ENCODE data around the gene MYOF.
A peak's percentile ranks its signal among the peaks of the same experiment; 100 is the strongest.
"Not testable (repeated sequence)": the region's sequence is repeated elsewhere in the genome, so short reads cannot be mapped to it uniquely, and the experiment has no call there.

The MYOF gene

DNA sequence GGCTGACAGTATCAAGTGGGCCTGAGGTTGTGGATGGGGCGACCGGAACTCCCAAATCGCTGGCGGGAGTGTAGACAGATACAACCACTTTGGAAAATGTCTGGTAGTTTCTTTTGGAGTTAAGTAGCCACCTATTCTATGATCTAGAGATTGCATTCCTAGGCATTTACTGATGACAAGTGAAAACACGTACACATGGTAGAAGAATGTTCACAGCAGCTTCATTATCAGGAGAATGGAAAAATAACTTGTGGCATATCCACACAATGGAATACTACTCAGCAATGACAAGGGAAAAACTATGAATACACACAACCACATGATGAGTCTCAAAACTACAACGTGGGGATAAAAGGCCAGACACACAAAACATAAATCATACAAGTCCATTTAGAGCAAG is 146.0 kb downstream of the MYOF start:
- DNase-seq: no peak

DNA sequence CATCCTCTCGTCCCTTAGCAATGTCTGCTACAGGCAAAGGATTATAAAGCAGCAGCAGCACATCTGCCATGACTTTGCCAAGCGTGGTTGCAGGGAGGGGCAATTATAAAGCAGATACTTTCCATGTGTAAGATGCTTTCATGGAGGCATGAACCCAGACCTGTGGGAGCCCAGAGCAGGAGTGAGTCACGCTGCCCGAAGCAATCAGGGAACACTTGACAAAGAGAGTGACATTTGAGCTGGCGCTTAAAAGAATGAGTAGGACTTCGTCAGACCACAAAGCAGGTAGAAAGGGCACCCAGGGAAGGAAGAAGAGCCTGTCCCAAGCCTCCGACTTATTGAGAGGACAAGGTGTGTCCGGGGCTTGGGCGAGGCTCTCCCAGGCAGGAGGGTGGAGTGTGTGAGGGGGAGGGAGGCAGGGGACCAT is 147.2 kb downstream of the MYOF start:
- no peak for DNase-seq

DNA sequence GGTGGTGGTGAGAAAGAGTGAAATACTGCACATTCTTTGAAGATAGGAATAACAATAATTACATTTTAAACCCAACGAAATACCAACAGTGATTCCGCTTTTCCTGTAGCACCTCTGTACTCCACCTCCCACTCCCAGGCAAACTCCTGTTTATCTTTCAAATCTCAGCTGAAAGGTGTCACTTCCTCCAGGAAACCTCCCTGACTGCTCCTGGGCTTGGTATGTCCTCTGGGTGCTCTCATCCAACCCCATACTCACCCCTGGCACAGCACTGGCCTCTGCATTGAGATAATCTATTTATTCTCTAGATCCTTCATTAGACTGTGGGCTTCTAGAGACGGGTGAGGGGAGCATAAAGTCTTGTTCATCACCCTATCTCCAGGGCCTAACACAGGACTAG is 148.0 kb downstream of the MYOF start:
- no peak for DNase-seq

DNA sequence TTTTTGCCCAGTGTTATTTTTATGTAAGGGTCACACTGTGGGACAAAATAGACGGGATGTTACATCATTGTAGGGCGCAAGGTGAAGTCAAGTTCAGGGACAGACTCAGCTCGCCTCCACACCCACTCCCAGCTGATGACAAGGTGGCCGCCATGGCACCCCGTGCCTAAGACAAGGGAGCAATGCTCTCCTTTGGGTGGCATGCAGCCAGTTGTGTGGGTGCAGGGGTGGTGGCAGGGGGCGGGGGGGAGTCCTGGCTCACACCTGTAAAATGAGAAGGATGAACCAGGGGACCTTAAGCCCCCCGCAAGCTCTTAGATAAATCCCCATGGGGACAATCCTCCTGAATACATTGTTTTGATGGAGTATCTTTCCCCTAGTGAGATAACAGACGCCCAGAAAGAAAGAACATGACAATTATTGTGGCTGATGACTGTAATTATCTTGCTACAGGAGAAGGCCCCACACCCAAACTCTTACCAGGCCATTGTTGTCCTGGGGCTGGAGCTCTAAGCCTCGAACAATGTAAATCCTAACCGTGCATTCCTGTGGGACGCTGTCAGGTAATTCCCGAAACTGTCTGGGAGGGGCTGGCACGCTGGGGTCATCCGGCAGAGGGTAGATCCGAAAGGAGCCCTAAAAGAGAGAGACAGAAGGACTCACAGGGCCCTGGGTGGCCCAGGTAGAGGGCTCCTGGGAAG is 148.7 kb downstream of the MYOF start:
- no peak for DNase-seq

DNA sequence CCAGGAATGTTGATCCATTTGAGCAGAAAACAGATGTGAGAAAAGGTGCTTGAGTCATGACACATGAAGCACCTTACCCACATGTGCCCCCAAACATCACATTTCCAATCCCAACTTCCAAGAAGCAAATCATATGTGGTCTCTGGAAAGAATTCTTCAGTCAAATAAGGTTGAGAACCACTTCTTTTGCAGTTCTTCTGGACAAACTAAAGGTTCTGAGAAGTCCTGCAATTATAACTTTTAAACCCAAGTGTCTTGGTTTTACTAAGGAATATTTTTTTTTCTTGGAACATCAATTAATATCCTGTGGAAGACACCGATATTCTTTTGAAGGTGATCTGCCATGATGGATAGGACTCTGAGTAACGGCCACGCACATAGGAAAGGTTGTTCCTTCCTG is 151.3 kb downstream of the MYOF start:
- DNase-seq: no peak

DNA sequence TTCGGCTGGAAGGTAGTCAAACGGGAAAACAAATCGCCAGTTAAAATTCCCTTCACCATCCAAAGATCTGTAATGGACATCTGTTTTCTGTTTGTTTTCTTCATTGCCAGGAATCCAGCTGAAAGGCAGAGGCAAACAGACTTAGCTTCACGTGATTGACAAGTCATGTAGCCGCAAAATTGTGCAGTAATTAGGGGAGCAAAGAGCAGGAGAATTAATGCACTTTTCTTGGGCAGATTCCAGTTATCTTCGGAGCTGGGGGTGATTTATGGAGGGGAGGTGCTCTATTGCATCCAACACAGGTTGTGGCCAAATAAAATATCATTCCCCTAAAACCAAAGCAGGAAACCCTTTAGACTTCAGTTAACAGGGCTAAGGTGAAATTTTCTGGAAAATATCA is 162.2 kb downstream of the MYOF start:
- DNase-seq: no peak

DNA sequence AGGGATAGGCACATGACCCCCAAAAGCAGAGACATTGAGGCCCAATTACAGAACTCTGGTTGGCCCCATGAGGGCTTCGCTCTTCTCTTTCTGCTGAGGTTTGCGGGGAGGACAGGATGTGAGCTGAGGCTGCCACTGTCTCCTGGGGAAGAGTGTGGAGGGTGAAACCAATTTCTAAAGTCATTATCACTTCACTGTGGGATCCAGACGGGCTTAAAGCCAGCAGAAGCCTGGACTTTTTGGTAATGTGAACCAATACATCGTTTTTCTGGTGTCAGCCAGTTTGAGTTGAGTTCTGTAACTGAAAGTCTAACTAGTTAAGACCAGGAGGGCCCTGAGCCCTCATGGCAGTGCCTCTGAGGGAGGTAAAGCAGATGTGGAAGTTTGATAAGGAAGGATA is 163.0 kb downstream of the MYOF start:
- no peak for DNase-seq

DNA sequence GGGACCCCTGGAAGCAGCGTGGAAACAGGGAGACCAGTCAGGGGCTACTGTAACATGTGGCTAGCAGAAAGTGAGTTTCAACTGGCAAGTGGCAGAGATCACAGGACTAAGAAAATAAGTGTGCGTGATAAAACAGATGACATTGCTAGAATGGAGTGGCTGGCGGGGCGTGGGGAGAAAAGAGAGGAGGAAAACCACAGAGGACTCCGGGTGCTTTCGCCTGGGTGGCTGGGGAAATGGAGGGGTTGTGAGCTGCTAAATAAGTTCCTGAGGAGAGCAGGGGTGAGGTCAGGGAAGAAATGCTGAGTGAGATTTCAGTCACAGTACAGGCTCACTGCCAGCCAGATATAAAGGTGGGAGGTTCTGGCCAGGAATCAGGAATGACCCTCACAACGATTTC is 166.9 kb downstream of the MYOF start:
- DNase-seq: no peak

DNA sequence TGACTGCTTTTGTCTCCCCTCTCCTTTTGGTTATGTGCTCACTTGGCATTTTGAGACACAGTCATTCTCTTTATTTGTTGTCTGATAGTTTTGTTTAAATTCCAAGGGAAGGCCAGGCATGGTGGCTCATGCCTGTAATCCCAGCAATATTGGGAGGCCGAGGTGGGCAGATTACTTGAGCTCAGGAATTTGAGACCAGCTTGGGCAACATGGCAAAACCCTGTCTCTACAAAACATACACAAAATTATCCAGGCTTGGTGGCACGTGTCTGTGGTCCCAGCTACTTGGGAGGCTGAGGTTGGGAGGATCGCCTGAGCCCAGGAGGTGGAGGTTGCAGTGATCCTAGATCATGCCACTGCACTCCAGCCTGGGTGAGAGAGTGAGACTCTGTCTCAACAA is 167.5 kb downstream of the MYOF start:
- not testable (repeated sequence) for DNase-seq

DNA sequence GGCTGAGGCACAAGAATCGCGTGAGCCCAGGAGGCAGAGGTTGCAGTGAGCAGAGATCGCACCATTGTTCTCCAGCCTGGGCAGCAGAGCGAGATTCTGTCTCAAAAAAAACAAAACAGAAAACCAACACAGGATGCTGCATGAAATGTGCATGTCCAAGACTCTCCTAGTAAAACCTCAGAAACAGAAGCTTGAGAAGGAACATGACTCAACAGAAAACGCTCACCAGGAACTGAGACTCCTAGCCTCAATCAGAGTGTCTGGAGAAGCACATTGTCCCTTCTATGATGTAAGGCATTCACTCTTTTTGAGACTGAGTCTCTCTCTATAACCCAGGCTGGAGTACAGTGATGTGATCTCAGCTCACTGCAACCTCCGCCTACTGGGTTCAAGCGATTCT is 168.3 kb downstream of the MYOF start:
- no peak for DNase-seq

DNA sequence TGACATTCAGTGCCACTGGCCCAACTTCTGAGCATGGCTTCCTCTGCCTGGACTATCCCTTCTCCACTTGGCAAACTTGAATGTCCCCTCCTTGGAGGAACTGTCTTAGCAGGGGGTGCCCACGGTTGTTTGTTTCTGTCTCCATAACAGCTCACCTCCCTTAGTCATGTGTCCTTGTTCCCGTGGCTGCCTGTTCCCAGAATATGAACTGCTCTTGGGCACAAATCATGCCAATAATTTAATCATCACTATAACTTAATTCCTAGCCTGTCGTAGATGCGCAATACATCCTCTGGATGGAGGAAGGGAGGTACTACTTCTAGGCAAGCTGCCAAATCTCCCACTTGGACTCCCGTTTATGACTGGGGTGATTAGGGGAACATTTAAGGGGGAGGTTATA is 173.1 kb downstream of the MYOF start:
- DNase-seq: no peak

DNA sequence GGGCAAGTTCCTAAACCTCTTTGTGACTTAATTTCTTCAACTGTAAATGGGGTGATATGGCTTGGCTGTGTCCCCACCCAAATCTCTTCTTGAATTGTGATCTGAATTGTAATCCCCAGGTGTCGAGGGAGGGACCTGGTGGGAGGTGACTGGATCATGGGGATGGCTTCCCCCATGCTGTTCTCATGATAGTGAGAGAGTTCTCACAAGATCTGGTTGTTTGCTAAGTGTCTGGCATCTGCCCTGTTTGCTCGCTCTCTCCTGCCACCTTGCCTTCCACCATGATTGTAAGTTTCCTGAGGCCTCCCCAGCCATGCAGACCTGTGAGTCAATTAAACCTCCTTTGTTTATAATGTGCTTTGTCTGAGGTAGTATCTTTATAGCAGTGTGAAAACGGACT is 177.0 kb downstream of the MYOF start:
- DNase-seq: no peak

DNA sequence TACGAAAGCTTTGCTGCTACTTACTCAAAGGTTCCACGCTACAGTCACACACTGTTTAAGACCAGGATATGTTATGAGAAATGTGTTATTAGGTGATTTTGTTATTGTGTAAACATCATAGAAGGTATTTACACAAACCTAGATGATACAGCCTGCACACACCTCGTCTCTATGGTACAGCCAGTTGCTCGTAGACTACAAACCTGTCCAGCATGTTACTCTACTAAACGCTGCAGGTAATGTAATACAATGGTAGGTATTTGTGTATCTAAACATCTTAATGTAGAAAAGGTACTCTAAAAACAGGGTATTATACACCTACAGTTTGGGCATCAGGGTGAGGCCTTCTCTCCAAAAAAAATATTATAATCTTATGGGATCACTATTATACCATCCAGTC is 181.2 kb downstream of the MYOF start:
- DNase-seq: no peak

DNA sequence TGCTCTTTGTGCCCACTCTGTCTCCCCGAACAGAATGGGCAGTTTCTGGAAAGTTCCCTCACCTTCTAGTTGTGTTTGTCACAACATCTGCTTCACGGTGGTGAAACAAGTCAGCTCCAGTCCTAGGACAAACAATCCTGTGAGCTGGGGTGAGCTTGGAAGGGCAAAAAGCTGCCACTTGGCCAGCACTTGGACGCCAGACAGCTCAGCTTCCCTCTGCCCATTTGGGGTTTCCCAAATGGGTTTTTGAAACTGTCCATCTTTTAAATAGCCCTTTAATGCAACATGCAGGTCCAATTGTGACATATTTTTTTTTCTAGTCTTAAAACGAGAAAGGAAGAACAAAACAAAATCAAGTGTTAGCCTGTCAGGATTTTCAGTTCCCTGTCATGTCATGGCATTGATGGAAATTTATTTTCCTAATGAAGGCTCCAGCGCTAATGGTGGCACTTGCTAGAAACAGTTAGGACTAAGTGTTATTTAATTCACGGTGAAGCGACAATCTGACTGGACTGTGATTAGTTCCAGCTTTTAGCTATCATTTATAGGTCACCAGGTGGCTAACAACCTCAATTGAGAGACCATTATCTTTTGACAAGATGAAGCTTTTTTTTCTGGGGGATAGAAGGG is 181.7 kb downstream of the MYOF start:
- no peak for DNase-seq

DNA sequence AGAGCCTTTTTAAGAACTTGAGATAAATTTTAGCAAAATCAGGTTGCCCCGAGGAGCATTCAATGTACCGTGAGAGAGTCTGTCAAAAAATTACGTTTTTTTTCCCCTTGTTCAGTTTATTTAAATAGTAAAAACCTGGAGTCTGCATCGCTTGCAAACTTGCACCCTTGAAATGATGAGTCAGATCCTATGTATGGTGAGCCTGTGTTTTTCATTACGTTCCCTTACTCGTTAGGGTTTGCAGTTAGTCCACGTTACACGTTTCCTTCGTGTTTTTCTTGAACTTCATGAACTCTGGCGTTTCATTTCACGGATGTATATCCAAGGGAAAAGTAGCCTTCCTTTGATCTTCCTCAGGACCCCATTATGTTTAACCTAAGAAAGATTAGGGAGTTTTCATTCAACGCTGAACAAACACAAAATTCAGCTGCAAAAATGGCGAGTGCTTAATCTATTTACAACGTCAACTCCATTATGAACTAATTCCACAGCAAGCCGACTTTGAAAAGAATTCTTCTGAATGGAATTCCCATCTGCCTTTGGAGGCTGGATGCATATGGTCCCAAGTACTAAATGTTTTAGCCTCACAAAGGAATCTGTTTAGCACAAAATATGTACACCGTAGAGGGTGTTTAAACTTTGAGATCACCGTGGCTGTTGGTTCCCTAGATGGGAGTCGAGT is 182.4 kb downstream of the MYOF start:
- DNase-seq: no peak

DNA sequence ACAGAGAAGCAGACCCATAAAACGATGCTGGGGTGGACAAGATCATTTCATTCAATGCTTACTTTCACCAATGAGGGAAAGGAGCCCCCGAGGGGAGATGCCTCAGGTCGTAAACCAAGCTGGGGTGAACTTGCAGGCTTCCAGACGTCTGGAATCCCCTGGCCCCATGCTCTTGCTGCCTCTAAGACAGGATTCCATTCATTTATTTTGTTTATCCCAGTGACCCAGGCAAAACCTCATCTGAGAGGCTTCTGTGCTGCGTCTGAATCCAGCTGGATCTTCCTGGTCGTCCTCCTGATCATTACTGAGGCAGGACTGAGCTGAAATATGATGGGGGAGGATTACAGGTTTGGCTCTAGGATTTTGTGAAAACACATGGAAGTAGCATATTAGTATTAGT is 182.9 kb downstream of the MYOF start:
- no peak for DNase-seq

DNA sequence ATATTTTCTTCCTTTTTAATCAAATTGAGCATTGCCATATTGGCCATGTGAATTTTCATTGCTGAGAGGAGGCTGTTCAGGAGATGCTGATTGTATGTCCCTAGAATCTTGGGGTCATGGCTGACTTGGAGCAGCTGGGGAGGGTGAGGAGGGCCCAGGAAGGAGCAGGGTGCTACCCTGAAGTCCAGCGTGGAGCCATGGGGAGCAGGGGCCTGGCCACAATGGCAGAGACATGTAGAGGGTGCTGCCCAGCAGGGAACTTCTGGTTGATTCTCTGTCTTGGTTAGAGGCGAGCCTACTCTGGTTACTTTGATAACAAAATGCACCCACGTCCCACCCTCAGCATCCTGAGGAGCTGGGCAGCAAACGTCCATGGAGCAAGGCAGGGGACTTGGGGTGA is 186.0 kb downstream of the MYOF start:
- no peak for DNase-seq

DNA sequence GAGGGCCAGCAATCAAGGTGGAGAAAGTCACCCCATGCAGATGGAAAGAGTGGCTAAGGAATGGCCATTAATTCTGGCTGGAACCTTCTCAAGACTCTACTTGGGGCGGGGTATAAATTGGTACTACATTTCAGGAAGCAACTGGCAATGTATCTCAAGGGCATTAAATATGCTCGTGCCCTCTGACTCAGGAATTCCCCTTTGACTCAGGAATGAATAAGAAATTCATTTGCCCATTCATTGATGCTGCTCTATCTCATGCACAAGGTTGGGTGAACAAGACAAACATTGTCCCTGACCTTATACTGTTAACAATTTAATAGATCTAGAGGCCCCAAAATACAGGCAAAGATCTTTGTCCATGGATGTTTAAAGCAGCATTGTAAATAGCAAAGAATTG is 188.1 kb downstream of the MYOF start:
- DNase-seq: no peak

DNA sequence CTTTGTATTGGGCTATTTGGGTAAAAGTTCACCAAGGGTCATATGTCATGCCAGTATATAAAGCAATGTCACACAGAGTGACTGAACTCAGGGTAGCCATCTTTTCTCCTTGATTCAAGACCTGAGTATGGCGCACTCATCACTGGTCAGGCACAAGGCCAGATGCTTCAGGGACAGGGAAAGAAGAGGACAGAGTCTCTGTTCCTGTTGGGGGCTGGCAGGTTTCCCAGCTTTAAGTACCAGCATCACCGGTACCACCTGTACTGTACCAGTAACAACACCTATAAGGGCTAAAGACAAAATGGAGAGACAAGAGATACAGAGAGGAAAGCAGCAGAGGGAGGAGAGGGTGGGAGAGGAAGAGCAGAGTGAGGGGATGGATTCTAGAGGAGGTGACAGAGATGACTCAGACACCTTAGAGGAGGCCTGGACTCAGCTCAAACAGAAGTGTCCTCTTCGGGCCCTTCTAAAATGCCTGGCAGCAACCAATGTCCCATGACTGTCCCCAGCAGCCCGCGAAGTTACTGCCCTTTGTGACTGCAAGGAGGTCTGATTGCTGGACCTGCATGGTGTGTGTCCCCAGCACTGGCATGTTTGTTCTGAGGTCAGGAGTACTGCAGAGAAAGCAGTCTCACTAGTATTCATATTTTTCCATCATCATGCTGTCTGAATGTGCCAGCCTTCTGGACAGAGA is 191.3 kb downstream of the MYOF start:
- peak; percentile 18 for DNase-seq

DNA sequence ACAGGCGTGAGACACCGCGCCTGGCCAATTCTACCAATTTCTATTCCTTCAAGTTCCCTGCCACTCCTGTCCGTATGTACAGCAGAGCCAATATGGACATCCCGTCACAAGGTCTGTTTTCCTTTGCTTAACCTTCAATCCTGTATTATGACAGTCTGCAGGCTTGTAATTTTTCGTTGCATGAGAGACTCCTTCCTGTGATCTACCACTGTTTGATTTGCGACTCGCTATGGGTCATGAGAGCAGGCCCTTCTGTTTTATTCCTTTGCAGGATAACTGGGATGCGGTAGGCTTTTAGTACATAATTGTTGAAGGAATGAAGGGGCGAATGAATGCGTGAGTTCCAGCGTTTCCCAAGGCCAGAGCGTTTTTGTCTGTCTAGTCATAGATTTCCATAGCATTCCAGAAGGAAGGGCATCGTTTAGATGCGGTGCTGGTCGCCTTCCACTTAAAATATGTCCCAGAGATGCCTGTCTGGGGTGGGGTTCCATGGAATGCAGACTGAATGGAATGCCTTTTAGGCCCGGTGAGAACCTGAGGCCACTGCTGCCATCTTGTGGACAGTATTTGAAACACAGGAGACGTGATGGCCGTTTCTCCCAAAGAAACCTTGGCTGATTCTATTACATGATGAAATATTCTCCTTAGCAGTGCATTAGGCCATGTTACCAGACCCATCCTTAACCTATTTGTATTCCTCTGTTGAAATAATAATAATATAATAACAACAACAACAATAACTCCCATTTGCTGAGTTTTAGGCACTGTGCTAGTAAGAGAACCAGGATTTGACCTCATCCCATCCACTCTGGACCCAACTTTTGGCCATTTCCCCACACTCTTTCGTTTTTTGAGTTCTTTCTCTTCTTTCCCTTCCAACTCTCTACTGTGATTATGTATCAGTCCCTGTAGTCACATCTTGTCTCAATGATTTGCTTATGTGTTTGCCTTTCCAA is 193.2 kb downstream of the MYOF start:
- DNase-seq: peak; percentile 0

DNA sequence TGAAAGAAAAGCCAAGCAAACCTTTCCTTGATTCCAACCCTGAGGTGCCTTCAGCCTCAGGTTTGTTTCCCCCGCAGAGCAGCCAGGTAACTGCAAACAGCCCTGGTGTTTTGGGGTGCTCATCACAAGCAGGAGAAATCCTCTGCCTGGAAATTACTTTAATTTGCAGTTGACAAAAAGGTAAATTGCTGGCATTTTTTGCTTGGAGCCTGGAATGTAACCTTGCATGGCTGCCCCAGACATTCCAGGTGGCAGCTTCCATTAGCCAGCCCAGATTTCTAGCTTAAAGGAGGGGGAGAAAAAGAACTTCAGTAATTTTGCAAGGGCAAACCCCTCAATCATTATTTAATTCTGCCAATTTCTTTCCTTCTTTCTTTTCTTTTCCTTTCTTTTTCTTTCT is 194.4 kb downstream of the MYOF start:
- no peak for DNase-seq

DNA sequence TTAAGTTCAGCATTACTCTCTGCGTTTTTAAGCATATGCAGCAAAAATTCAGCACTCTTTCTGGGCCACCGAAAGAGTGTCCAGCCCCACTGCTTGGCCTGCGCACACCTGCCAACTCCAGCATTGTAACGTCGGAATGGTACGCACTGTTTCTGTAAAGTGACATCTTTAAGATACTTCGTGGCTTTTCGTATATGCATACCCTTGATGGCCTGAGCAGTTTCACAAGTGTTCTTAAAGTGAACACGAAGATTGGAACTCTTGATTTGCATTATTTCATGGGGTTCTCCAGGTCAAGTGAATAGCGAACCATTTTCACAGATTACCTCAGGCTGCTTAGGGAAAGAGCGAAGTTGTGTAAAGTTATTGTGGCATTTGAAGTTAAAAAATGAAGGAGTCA is 197.9 kb downstream of the MYOF start:
- DNase-seq: not testable (repeated sequence)

DNA sequence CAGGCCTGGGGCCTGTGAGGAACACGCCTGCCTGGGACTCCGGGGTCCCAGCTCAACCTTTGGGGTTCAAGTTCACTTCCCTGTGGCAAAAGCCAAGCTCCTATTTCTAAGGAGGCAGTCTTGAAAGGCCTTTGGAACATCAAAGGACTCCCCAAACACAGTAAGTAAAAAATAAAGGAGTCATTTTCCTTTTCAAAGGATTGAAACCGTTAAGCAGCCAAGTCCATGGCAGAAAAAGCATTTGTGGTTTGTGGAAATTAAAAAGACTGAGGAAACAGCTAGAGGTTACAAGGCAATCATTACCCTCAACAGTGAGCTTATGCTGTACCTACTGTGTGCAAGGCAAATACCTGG is 200.8 kb downstream of the MYOF start:
- no peak for DNase-seq

Measured in NCI-H2029 treated with DMSO at 0.1 percent for 48 hours (cell line).